IMR-90 (cell line): ENCODE results near the gene KBTBD13. TPM values are rescaled to one million over a fixed set of nuclear protein-coding genes. Genes with fewer than 3 reads are reported as not detected.

ENCODE experiments used
- ATAC-seq: fragments of 200-7000 bp; cut with Tn5 transposase; 2 replicates; pipeline ENCODE4 v1.9.1; 2020; ENCODE audit warnings: low read depth, mild to moderate bottlenecking, moderate library complexity
- BruUV-seq: library from RNA; stranded (reverse); fragments of 400-500 nt; replicated peaks from 2 replicates; lab custom pipeline; 2021; lab: Mats Ljungman, UMichigan
- CTCF ChIA-PET: fragments of 300-600 bp; formaldehyde crosslinking; extraction: SDS; loops from one replicate; lab custom pipeline; 2021; ENCODE audit warnings: antibody characterized with exemption; lab: Yijun Ruan, JAX
- POLR2A ChIA-PET: fragments of 300-600 bp; sonication (Branson Sonifier 250); formaldehyde crosslinking; loops from one replicate; lab custom pipeline; 2022; ENCODE audit warnings: antibody characterized with exemption; ENCODE audit not compliant: unreplicated experiment; lab: Charles Lee
- DNase-seq: peaks from one replicate; pipeline ENCODE4 v3.0.0; 2013
- H2AFZ ChIP-seq: replicated peaks from 2 replicates; pipeline ENCODE3; 2013; ENCODE audit warnings: low read length, mild to moderate bottlenecking; ENCODE audit not compliant: poor library complexity
- H2AK5ac ChIP-seq: 2 replicates; pipeline ENCODE4 v1.6.1; 2013; ENCODE audit warnings: low read depth, low read length, inconsistent platforms
- H2AK9ac ChIP-seq: replicated peaks from 2 replicates; pipeline ENCODE3; 2013; ENCODE audit warnings: mild to moderate bottlenecking, low read depth, low read length, moderate library complexity; ENCODE audit not compliant: poor library complexity
- H2BK120ac ChIP-seq: 2 replicates; pipeline ENCODE4 v1.6.1; 2013; ENCODE audit warnings: low read depth, low read length, inconsistent platforms
- H2BK15ac ChIP-seq: 3 replicates; pipeline ENCODE4 v1.6.1; 2013; ENCODE audit warnings: low read depth, low read length, inconsistent platforms
- H2BK20ac ChIP-seq: 2 replicates; pipeline ENCODE4 v1.6.1; 2013; ENCODE audit warnings: low read depth, mild to moderate bottlenecking, inconsistent platforms, low read length, moderate library complexity
- H2BK5ac ChIP-seq: 2 replicates; pipeline ENCODE4 v1.6.1; 2013; ENCODE audit warnings: mild to moderate bottlenecking, low read depth, low read length, inconsistent platforms; ENCODE audit not compliant: poor library complexity, severe bottlenecking
- H3K14ac ChIP-seq: replicated peaks from 2 replicates; pipeline ENCODE4 v1.6.1; 2013; ENCODE audit warnings: low read depth, low read length, inconsistent platforms
- H3K18ac ChIP-seq: 2 replicates; pipeline ENCODE4 v1.6.1; 2013; ENCODE audit warnings: low read depth, low read length, control low read depth
- H3K23ac ChIP-seq: 2 replicates; pipeline ENCODE4 v1.6.1; 2013; ENCODE audit warnings: low read depth, low read length, inconsistent platforms
- H3K27ac ChIP-seq: 2 replicates; pipeline ENCODE4 v1.5.1; 2013; ENCODE audit warnings: mild to moderate bottlenecking, control low read depth, low read length; ENCODE audit not compliant: insufficient read depth
- H3K27me3 ChIP-seq: 2 replicates; pipeline ENCODE4 v1.6.1; 2013; ENCODE audit warnings: low read length; ENCODE audit not compliant: control insufficient read depth, insufficient read depth
- H3K36me3 ChIP-seq: 2 replicates; pipeline ENCODE4 v1.6.1; 2013; ENCODE audit warnings: low read length, mixed read lengths; ENCODE audit not compliant: control insufficient read depth, insufficient read depth
- H3K4ac ChIP-seq: 2 replicates; pipeline ENCODE4 v1.6.1; 2013; ENCODE audit warnings: low read depth, low read length, inconsistent platforms
- H3K4me1 ChIP-seq: 2 replicates; pipeline ENCODE4 v1.6.1; 2013; ENCODE audit warnings: low read length, mixed read lengths; ENCODE audit not compliant: control insufficient read depth, insufficient read depth
- H3K4me2 ChIP-seq: 2 replicates; pipeline ENCODE4 v1.6.1; 2013; ENCODE audit warnings: low read depth, mild to moderate bottlenecking, control low read depth, low read length, moderate library complexity
- H3K4me3 ChIP-seq: 2 replicates; pipeline ENCODE4 v1.5.1; 2013; ENCODE audit warnings: low read depth, mild to moderate bottlenecking, control low read depth, low read length, moderate library complexity; ENCODE audit not compliant: insufficient read depth
- H3K56ac ChIP-seq: 2 replicates; pipeline ENCODE4 v1.6.1; 2013; ENCODE audit warnings: low read length, inconsistent platforms; ENCODE audit not compliant: insufficient read depth; ENCODE audit errors: extremely low read depth
- H3K79me1 ChIP-seq, 2 experiments: 2 replicates each; pipeline ENCODE4 v1.6.1; 2013; ENCODE audit warnings: low read length in 2 of 2, inconsistent platforms in 1 of 2, low read depth in 1 of 2
- H3K9ac ChIP-seq: 2 replicates; pipeline ENCODE4 v1.6.1; 2013; ENCODE audit warnings: low read depth, low read length, control low read depth
- H3K9me1 ChIP-seq: 2 replicates; pipeline ENCODE4 v1.6.1; 2013; ENCODE audit warnings: low read length, inconsistent platforms; ENCODE audit not compliant: insufficient read depth
- H3K9me3 ChIP-seq: 2 replicates; pipeline ENCODE4 v1.6.1; 2013; ENCODE audit warnings: low read length; ENCODE audit not compliant: control insufficient read depth, insufficient read depth
- H4K20me1 ChIP-seq: 2 replicates; pipeline ENCODE4 v1.6.1; 2013; ENCODE audit warnings: low read length, inconsistent platforms; ENCODE audit not compliant: insufficient read depth
- H4K5ac ChIP-seq: 2 replicates; pipeline ENCODE4 v1.6.1; 2013; ENCODE audit warnings: mild to moderate bottlenecking, low read depth, low read length, control low read depth
- H4K8ac ChIP-seq, 2 experiments: 2 replicates each; pipeline ENCODE4 v1.6.1; 2013; ENCODE audit warnings: low read depth in 2 of 2, low read length in 2 of 2, control low read depth in 1 of 2, inconsistent platforms in 1 of 2
- H4K91ac ChIP-seq: 2 replicates; pipeline ENCODE4 v1.6.1; 2013; ENCODE audit warnings: low read depth, low read length, inconsistent platforms; ENCODE audit not compliant: insufficient read depth
- ELK1 ChIP-seq: fragments of 150-350 bp; IDR thresholded peaks from 2 replicates; pipeline ENCODE4 v1.6.1; 2016; ENCODE audit warnings: low read depth, mild to moderate bottlenecking, low read length, moderate library complexity, borderline replicate concordance
- RAD21 ChIP-seq: IDR thresholded peaks from 2 replicates; pipeline ENCODE4 v1.6.1; 2012; ENCODE audit warnings: low read length, improper control_type of control experiment
- RCOR1 ChIP-seq: IDR thresholded peaks from 2 replicates; pipeline ENCODE4 v1.6.1; 2012; ENCODE audit warnings: mild to moderate bottlenecking, low read length, improper control_type of control experiment; ENCODE audit not compliant: insufficient replicate concordance
- SMC3 ChIP-seq: fragments of 150-350 bp; IDR thresholded peaks from 2 replicates; pipeline ENCODE4 v1.6.1; 2016; ENCODE audit warnings: low read depth, mild to moderate bottlenecking, antibody characterized with exemption, low read length, moderate library complexity
- WGBS, 2 experiments: methylation state at CpG; one replicate each; pipeline versions ENCODE4 v1.1.5 to v1.1.7; 2013; ENCODE audit warnings: missing lambda C conversion rate in 2 of 2; ENCODE audit not compliant: insufficient read length in 1 of 2; ENCODE audit errors: extremely low coverage in 2 of 2; 5-methylcytosine and 5-hydroxymethylcytosine counted together
- dilution Hi-C: fragments of 300-500 bp; cut with HindIII; formaldehyde crosslinking; loops from one replicate; pipeline ENCODE4 v1.14.3; 2018; ENCODE audit warnings: low sequenced_read_pairs; ENCODE audit not compliant: unreplicated experiment
- in situ Hi-C: fragments of 300-500 bp; cut with MboI; formaldehyde crosslinking; loops from 3 replicates; pipeline ENCODE4 v1.14.3; 2019; ENCODE audit warnings: low sequenced_read_pairs, inconsistent platforms, mixed read lengths
- intact Hi-C: fragments of 100-400 bp; cut with micrococcal nuclease; formaldehyde crosslinking; loops from 2 replicates; pipeline ENCODE4 v1.10.0; 2022
- polyA plus RNA-seq, 3 experiments: library from polyadenylated mRNA; depleted of rRNA; stranded (reverse); fragments of >200 nt; gene quantifications; 2 replicates each; pipeline ENCODE4 v1.2.3, GENCODE V29; 2012; ENCODE audit warnings: low replicate concordance in 1 of 3
- total RNA-seq: library from RNA; depleted of rRNA; stranded (reverse); fragments of >200 nt; gene quantifications from 2 replicates; pipeline ENCODE4 v1.2.3, GENCODE V29; 2012

The KBTBD13 gene
- total and polyA plus RNA-seq, 2 of the 4 experiments (the other 2 are of a cell fraction), result not detected

GRCh38 chr15:65056106-65056505 lies 20.4 kb upstream of the KBTBD13 start:
- TF ChIP-seq RAD21 (no peak), SMC3 (no peak), ELK1 (no peak), RCOR1 (no peak)
- H2BK5ac ChIP-seq, result no peak overlapping the region
- H3K27me3 ChIP-seq, result peaks cover 7% of the 10 kb centered on the region
- no peak overlapping the region for H3K23ac ChIP-seq
- peaks cover 5% of the 10 kb centered on the region; the same call in 1 of the 2 replicates for H3K9me3 ChIP-seq
- CTCF ChIA-PET, result interaction anchor here (1.9 to 4.9 kb wide), 3 partner anchors 22 to 46 kb away, joined by 9 to 74 read pairs (median 26); no protein-coding TSS in a partner anchor
- no peak overlapping the region for H4K5ac ChIP-seq
- H3K56ac ChIP-seq, result no peak overlapping the region
- H4K8ac ChIP-seq, result no peak overlapping the region
- dilution Hi-C loops (no loop called here), intact Hi-C loops (no loop called here), in situ Hi-C loops (no loop called here)
- H2BK120ac ChIP-seq, result no peak overlapping the region
- H3K4ac ChIP-seq, result no peak overlapping the region
- no peak overlapping the region for H3K18ac ChIP-seq
- H2AK5ac ChIP-seq, result peak overlapping the region; percentile 13; the same call in 1 of the 2 replicates
- DNase-seq, result no peak
- no peaks in the 10 kb centered on the region for H3K36me3 ChIP-seq
- peak overlapping the region; percentile 7; the same call in 1 of the 2 replicates for H2BK20ac ChIP-seq
- WGBS, 2 experiments, result no CpG with 5 or more reads among the region's 9 CpGs
- no peak overlapping the region for H2AK9ac ChIP-seq
- ATAC-seq, result no peak
- H3K79me1 ChIP-seq, result no peaks in the 10 kb centered on the region
- no peak overlapping the region for H3K9ac ChIP-seq
- H3K14ac ChIP-seq, result no peak overlapping the region
- no peak overlapping the region for H2AFZ ChIP-seq
- POLR2A ChIA-PET, result no interaction called here
- H3K4me3 ChIP-seq, result no peak overlapping the region
- peaks cover 14% of the 10 kb centered on the region; the same call in 1 of the 2 replicates for H3K4me1 ChIP-seq
- peaks cover 15% of the 10 kb centered on the region for H3K9me1 ChIP-seq
- no peak overlapping the region for H2BK15ac ChIP-seq
- H4K20me1 ChIP-seq, result no peaks in the 10 kb centered on the region
- no peak overlapping the region for H4K91ac ChIP-seq
- no peak overlapping the region for H3K27ac ChIP-seq
- BruUV-seq, result no TSS peak
- no peak overlapping the region for H3K4me2 ChIP-seq
